Neural progenitor cell (in vitro differentiated cells): ENCODE results near the gene PRCC. TPM values are rescaled to one million over a fixed set of nuclear protein-coding genes. Genes with fewer than 3 reads are reported as not detected.

Source experiments
- DNase-seq: peaks from one replicate; pipeline ENCODE4 v3.0.0-alpha.2; 2016; ENCODE audit warnings: low spot score
- H2AFZ ChIP-seq: fragments of 200-600 bp; sonication (generic); replicated peaks from 2 replicates; pipeline ENCODE4 v1.6.1; 2016; ENCODE audit warnings: antibody characterized with exemption
- H3F3A ChIP-seq: fragments of 200-600 bp; sonication (generic); 2 replicates; pipeline ENCODE4 v1.6.1; 2016; ENCODE audit warnings: antibody characterized with exemption, low read depth
- H3K27ac ChIP-seq: fragments of 200-600 bp; sonication (generic); 2 replicates; pipeline ENCODE4 v1.5.1; 2016; ENCODE audit warnings: mild to moderate bottlenecking
- H3K27me3 ChIP-seq: fragments of 200-600 bp; sonication (generic); 2 replicates; pipeline ENCODE4 v1.6.1; 2016; ENCODE audit warnings: mild to moderate bottlenecking, moderate library complexity
- H3K36me3 ChIP-seq: fragments of 200-600 bp; sonication (generic); 2 replicates; pipeline ENCODE4 v1.5.1; 2016
- H3K4me1 ChIP-seq: fragments of 200-600 bp; sonication (generic); 2 replicates; pipeline ENCODE4 v1.6.1; 2016; ENCODE audit warnings: mixed run types
- H3K4me2 ChIP-seq: fragments of 200-600 bp; sonication (generic); 2 replicates; pipeline ENCODE4 v1.6.1; 2016
- H3K4me3 ChIP-seq: fragments of 200-600 bp; sonication (generic); 2 replicates; pipeline ENCODE4 v1.5.1; 2016
- H3K79me2 ChIP-seq: fragments of 200-600 bp; sonication (generic); 2 replicates; pipeline ENCODE4 v1.6.1; 2016; ENCODE audit warnings: low read depth
- H3K9ac ChIP-seq: fragments of 200-600 bp; sonication (generic); 2 replicates; pipeline ENCODE4 v1.6.1; 2016
- H3K9me3 ChIP-seq: fragments of 200-600 bp; sonication (generic); 2 replicates; pipeline ENCODE4 v1.5.1; 2016; ENCODE audit warnings: low read depth
- H4K20me1 ChIP-seq: fragments of 200-600 bp; sonication (generic); 2 replicates; pipeline ENCODE4 v1.6.1; 2016; ENCODE audit warnings: low read depth
- H3K27ac Mint-ChIP-seq: 3 replicates; pipeline ENCODE4 v1.8.0; 2021; ENCODE audit warnings: mixed read lengths
- H3K27me3 Mint-ChIP-seq: 2 replicates; pipeline ENCODE4 v1.8.0; 2022; ENCODE audit warnings: low read depth, mild to moderate bottlenecking, inconsistent platforms, moderate library complexity, mixed read lengths; ENCODE audit not compliant: insufficient read depth
- H3K36me3 Mint-ChIP-seq: 3 replicates; pipeline ENCODE4 v1.8.0; 2021; ENCODE audit warnings: mixed read lengths
- H3K4me1 Mint-ChIP-seq: 3 replicates; pipeline ENCODE4 v1.8.0; 2021; ENCODE audit warnings: mixed read lengths
- H3K4me3 Mint-ChIP-seq: 3 replicates; pipeline ENCODE4 v1.8.0; 2021; ENCODE audit warnings: mild to moderate bottlenecking, moderate library complexity, mixed read lengths
- H3K9me3 Mint-ChIP-seq: 3 replicates; pipeline ENCODE4 v1.8.0; 2020; ENCODE audit warnings: mixed read lengths
- CTCF ChIP-seq: fragments of 200-600 bp; sonication (generic); IDR thresholded peaks from 2 replicates; pipeline ENCODE4 v1.5.1; 2017; ENCODE audit warnings: antibody characterized with exemption, mild to moderate bottlenecking
- EZH2 ChIP-seq: fragments of 200-600 bp; sonication (generic); IDR thresholded peaks from 2 replicates; pipeline ENCODE4 v1.6.1; 2017; ENCODE audit warnings: antibody characterized with exemption, mild to moderate bottlenecking, moderate library complexity
- EZH2phosphoT487 ChIP-seq: fragments of 200-600 bp; sonication (generic); IDR thresholded peaks from 2 replicates; pipeline ENCODE4 v1.6.1; 2017; ENCODE audit warnings: antibody characterized with exemption
- total RNA-seq: library from RNA; depleted of rRNA; stranded (reverse); fragments of >200 nt; gene quantifications from 2 replicates; pipeline ENCODE4 v1.2.3, GENCODE V29; 2015; ENCODE audit warnings: low replicate concordance

PRCC gene
- total RNA-seq, 1 donor from 2014 or later: 30.1 TPM

- Mint-ChIP-seq H3K27me3 (peaks cover 18% of the 10 kb centered on the region), H3K4me3 (no peak overlapping the region), H3K4me1 (peaks cover 36% of the 10 kb centered on the region), H3K36me3 (peaks cover 2% of the 10 kb centered on the region), H3K9me3 (no peaks in the 10 kb centered on the region), H3K27ac (no peak overlapping the region)
- Histone ChIP-seq H3K9me3 (no peaks in the 10 kb centered on the region), H3F3A (peaks cover 15% of the 10 kb centered on the region), H3K27ac (no peak overlapping the region), H3K79me2 (no peaks in the 10 kb centered on the region), H3K9ac (no peak overlapping the region), H3K4me3 (no peak overlapping the region), H2AFZ (no peak overlapping the region), H3K4me1 (peaks cover 26% of the 10 kb centered on the region), H4K20me1 (no peaks in the 10 kb centered on the region), H3K36me3 (no peaks in the 10 kb centered on the region), H3K27me3 (peaks cover 33% of the 10 kb centered on the region), H3K4me2 (no peak overlapping the region)
- TF ChIP-seq EZH2phosphoT487 (no peak), EZH2 (no peak), CTCF (no peak)
- no peak for DNase-seq
These were observed 41.9 kb downstream of the PRCC start for GRCh38 chr1:156809281-156809680.

- H3K36me3 Mint-ChIP-seq: peaks cover 2% of the 10 kb centered on the region
- DNase-seq: no peak
- no peak overlapping the region for H3K27ac Mint-ChIP-seq
- Histone ChIP-seq H3K36me3 (no peaks in the 10 kb centered on the region), H3K27me3 (peaks cover 39% of the 10 kb centered on the region), H2AFZ (no peak overlapping the region), H3K27ac (no peak overlapping the region), H3K79me2 (no peaks in the 10 kb centered on the region), H3K4me3 (no peak overlapping the region), H3K9me3 (no peaks in the 10 kb centered on the region), H3K9ac (no peak overlapping the region), H3K4me1 (peaks cover 22% of the 10 kb centered on the region), H3F3A (peaks cover 10% of the 10 kb centered on the region), H4K20me1 (no peaks in the 10 kb centered on the region), H3K4me2 (no peak overlapping the region)
- H3K27me3 Mint-ChIP-seq: peaks cover 17% of the 10 kb centered on the region
- TF ChIP-seq EZH2 (no peak), EZH2phosphoT487 (no peak), CTCF (no peak)
- no peak overlapping the region for H3K4me3 Mint-ChIP-seq
- peaks cover 37% of the 10 kb centered on the region for H3K4me1 Mint-ChIP-seq
- no peaks in the 10 kb centered on the region for H3K9me3 Mint-ChIP-seq
These were observed 42.5 kb downstream of the PRCC start for GRCh38 chr1:156809711-156810366.

- Histone ChIP-seq H3K79me2 (no peaks in the 10 kb centered on the region), H3K9ac (no peak overlapping the region), H3K4me3 (no peak overlapping the region), H3K9me3 (no peaks in the 10 kb centered on the region), H3K27ac (no peak overlapping the region), H3F3A (peaks cover 9% of the 10 kb centered on the region), H3K4me1 (peaks cover 21% of the 10 kb centered on the region), H4K20me1 (no peaks in the 10 kb centered on the region), H3K36me3 (no peaks in the 10 kb centered on the region), H3K27me3 (peaks cover 51% of the 10 kb centered on the region), H2AFZ (no peak overlapping the region), H3K4me2 (no peak overlapping the region)
- no peaks in the 10 kb centered on the region for H3K9me3 Mint-ChIP-seq
- H3K27ac Mint-ChIP-seq: peak overlapping the region; percentile 3
- H3K27me3 Mint-ChIP-seq: peaks cover 20% of the 10 kb centered on the region
- peaks cover 2% of the 10 kb centered on the region for H3K36me3 Mint-ChIP-seq
- TF ChIP-seq EZH2: no peak
- no peak for TF ChIP-seq CTCF
- TF ChIP-seq EZH2phosphoT487: no peak
- peaks cover 46% of the 10 kb centered on the region for H3K4me1 Mint-ChIP-seq
- H3K4me3 Mint-ChIP-seq: no peak overlapping the region
- no peak for DNase-seq
These were observed 43.8 kb downstream of the PRCC start for GRCh38 chr1:156811168-156811567.
